NT2/D1 (cell line): ENCODE results near the gene ZNF518B.

Experiments
- DNase-seq: peaks from one replicate; pipeline ENCODE4 v3.0.0-alpha.2; 2011; ENCODE audit warnings: low read depth, low spot score
- H3K27me3 ChIP-seq: 2 replicates; pipeline ENCODE4 v1.6.0; 2011; ENCODE audit warnings: mild to moderate bottlenecking; ENCODE audit not compliant: insufficient read length, insufficient read depth
- H3K36me3 ChIP-seq: 2 replicates; pipeline ENCODE4 v1.6.1; 2011; ENCODE audit warnings: mild to moderate bottlenecking, low read length, mixed read lengths; ENCODE audit not compliant: insufficient read depth, insufficient read length
- H3K4me1 ChIP-seq: 2 replicates; pipeline ENCODE4 v1.5.1; 2011; ENCODE audit not compliant: insufficient read depth, insufficient read length
- H3K4me3 ChIP-seq: 2 replicates; pipeline ENCODE4 v1.5.1; 2011; ENCODE audit warnings: low read depth; ENCODE audit not compliant: insufficient read length
- H3K9ac ChIP-seq: 2 replicates; pipeline ENCODE4 v1.6.0; 2011; ENCODE audit warnings: low read depth; ENCODE audit not compliant: insufficient read length
- H3K9me3 ChIP-seq: 2 replicates; pipeline ENCODE4 v1.5.1; 2011; ENCODE audit warnings: mild to moderate bottlenecking, low read length; ENCODE audit not compliant: insufficient read depth
- SUZ12 ChIP-seq: IDR thresholded peaks from 2 replicates; pipeline ENCODE4 v1.6.1; 2011; ENCODE audit not compliant: insufficient read length, insufficient read depth; ENCODE audit errors: extremely low read depth
- YY1 ChIP-seq: IDR thresholded peaks from 2 replicates; pipeline ENCODE4 v1.6.1; 2011; ENCODE audit not compliant: insufficient read length, insufficient read depth
- ZNF274 ChIP-seq: IDR thresholded peaks from 2 replicates; pipeline ENCODE4 v1.6.1; 2011; ENCODE audit warnings: mild to moderate bottlenecking, low read depth, low read length

The ZNF518B gene

GRCh38 chr4:10466161-10466560 is 8.9 kb upstream of the ZNF518B start:
- no peaks in the 10 kb centered on the region for H3K4me1 ChIP-seq
- TF ChIP-seq ZNF274 (no peak), YY1 (no peak), SUZ12 (no peak)
- H3K4me3 ChIP-seq: no peak overlapping the region
- H3K9me3 ChIP-seq: no peaks in the 10 kb centered on the region
- no peak overlapping the region for H3K9ac ChIP-seq
- no peaks in the 10 kb centered on the region for H3K36me3 ChIP-seq
- peaks cover 22% of the 10 kb centered on the region for H3K27me3 ChIP-seq
- no peak for DNase-seq

DNA sequence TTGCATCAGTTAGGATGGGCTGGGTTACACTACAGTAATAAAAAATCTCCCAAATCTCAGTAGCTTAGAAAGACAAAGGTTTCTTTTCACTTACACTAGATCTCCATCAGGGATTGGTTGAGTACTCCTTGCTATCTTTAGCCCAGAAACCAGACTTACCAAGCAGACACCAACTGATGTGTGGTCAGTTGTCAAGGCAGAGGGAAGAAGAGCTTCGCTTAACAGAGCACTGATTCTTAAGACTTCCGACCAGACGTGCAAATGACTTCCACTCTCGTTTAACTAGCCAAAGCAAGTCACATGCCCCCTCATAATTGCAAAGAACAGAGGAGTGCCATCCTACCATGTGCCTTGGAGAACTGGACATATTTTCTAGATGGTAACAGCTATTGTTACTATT is 5.7 kb upstream of the ZNF518B start:
- Histone ChIP-seq H3K4me3 (no peak overlapping the region), H3K27me3 (peaks cover 52% of the 10 kb centered on the region), H3K9me3 (0 out of 2 replicates have a peak, but pooled peaks cover 2% of the 10 kb centered on the region), H3K9ac (no peak overlapping the region), H3K36me3 (no peaks in the 10 kb centered on the region), H3K4me1 (no peaks in the 10 kb centered on the region)
- DNase-seq: no peak
- TF ChIP-seq ZNF274 (no peak), YY1 (no peak), SUZ12 (no peak)

DNA sequence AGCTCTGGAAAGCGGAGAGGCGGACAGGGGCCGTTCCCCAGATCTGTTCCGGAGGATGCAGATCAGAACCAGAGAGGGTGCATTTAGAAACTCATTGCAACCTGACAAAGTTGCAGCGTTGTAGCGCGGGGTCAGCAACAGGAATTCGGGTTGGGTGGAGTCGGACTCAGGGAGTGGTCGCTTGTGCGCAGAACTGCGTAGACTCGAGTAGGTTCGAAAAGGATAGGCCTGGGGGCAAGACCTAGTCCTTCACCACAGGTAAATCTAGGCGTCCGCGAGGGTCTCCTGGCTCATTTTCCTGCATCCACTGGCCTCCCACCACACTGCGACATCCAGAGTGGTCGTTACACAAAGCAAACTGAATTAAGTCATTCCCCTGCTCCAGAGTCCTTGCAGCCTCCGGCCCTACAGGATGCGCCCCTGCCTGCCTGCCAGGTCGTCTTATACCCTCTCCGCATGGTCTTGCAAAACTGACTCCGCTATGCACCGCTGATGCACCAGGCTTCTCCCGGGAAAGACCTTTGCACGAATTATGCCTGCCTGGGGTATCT is 4.7 kb upstream of the ZNF518B start:
- Histone ChIP-seq H3K36me3 (no peaks in the 10 kb centered on the region), H3K27me3 (peaks cover 57% of the 10 kb centered on the region), H3K9me3 (0 out of 2 replicates have a peak, but pooled peaks cover 4% of the 10 kb centered on the region), H3K9ac (peak overlapping the region; percentile 65), H3K4me1 (no peaks in the 10 kb centered on the region), H3K4me3 (peak overlapping the region; percentile 47)
- TF ChIP-seq SUZ12 (no peak), YY1 (no peak), ZNF274 (no peak)
- no peak for DNase-seq

- TF ChIP-seq ZNF274 (no peak), SUZ12 (no peak), YY1 (no peak)
- H3K27me3 ChIP-seq: peaks cover 57% of the 10 kb centered on the region
- peak; percentile 51 for DNase-seq
These were observed 4.0 kb upstream of the ZNF518B start for GRCh38 chr4:10461091-10461849.

DNA sequence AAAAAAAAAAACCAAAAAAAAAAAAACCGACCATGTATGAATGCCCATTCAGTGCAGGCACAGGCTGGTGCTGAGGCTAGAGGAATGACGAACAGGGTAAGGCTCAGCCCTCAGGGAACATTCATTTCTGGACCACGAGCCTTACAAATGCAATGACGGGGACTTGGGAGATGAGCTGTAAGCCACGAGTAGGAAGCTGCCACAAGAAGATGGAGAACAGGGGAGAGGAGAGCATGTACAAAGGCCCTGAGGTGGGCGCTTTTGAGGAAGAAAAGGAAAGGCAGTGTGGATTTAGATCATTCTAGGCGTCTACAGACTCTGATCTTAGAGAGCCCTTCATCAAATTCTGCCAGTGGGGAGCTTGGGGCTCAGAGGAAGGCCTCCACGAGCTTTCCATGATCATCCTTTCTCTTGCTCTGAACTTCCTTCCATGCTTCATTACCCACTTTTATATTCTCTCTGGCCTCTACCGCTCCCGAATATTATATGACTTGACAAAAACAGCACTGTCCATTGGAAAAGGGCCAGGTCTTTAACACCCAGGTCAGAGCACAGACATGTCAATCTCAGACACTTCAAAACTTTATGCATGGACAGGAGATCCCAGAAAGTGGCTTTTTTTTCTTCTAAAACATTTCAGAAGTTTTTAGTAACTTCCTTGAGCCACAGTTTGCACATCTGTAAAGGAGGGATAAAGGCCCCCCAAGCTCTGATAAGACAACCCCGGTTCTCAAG is 3.3 kb upstream of the ZNF518B start:
- Histone ChIP-seq H3K36me3 (no peaks in the 10 kb centered on the region), H3K9ac (peak overlapping the region; percentile 74), H3K4me1 (no peaks in the 10 kb centered on the region), H3K27me3 (peaks cover 57% of the 10 kb centered on the region), H3K4me3 (peak overlapping the region; percentile 47), H3K9me3 (0 out of 2 replicates have a peak, but pooled peaks cover 4% of the 10 kb centered on the region)
- TF ChIP-seq YY1 (no peak), ZNF274 (no peak), SUZ12 (no peak)
- DNase-seq: no peak

More at GRCh38 chr4:10461091-10461849, 4.0 kb upstream of the ZNF518B start:
- Histone ChIP-seq H3K4me3 (peak overlapping the region; percentile 47), H3K36me3 (no peaks in the 10 kb centered on the region), H3K9me3 (0 out of 2 replicates have a peak, but pooled peaks cover 4% of the 10 kb centered on the region), H3K4me1 (no peaks in the 10 kb centered on the region), H3K9ac (peak overlapping the region; percentile 74)

GRCh38 chr4:10459305-10459704 is 2.1 kb upstream of the ZNF518B start:
- H3K4me1 ChIP-seq: no peaks in the 10 kb centered on the region
- peaks cover 8% of the 10 kb centered on the region for H3K36me3 ChIP-seq
- H3K27me3 ChIP-seq: peaks cover 57% of the 10 kb centered on the region
- H3K9ac ChIP-seq: no peak overlapping the region
- DNase-seq: no peak
- H3K9me3 ChIP-seq: 0 out of 2 replicates have a peak, but pooled peaks cover 4% of the 10 kb centered on the region
- TF ChIP-seq YY1 (no peak), ZNF274 (no peak), SUZ12 (no peak)
- H3K4me3 ChIP-seq: no peak overlapping the region

GRCh38 chr4:10458177-10458576 is 951 bp upstream of the ZNF518B start:
- no peak overlapping the region for H3K9ac ChIP-seq
- H3K4me3 ChIP-seq: no peak overlapping the region
- H3K4me1 ChIP-seq: no peaks in the 10 kb centered on the region
- H3K9me3 ChIP-seq: 0 out of 2 replicates have a peak, but pooled peaks cover 4% of the 10 kb centered on the region
- peaks cover 20% of the 10 kb centered on the region for H3K36me3 ChIP-seq
- peaks cover 54% of the 10 kb centered on the region for H3K27me3 ChIP-seq
- no peak for DNase-seq
- TF ChIP-seq YY1 (no peak), ZNF274 (no peak), SUZ12 (no peak)
